Activated CD4-positive, CD25-positive, alpha-beta regulatory T cell (primary cell): ENCODE measurements around the gene ATP1A2.

Source experiments
- DNase-seq, 4 experiments: peaks; one replicate each; lab custom pipeline; 2025; lab: John Stamatoyannopoulos, UW

Gene ATP1A2

GRCh38 chr1:160171980-160172379, 56.4 kb downstream of the ATP1A2 start:
- no peak for DNase-seq

GRCh38 chr1:160177231-160177630, 61.7 kb downstream of the ATP1A2 start:
- DNase-seq = no peak

- DNase-seq = no peak
These were observed 62.1 kb downstream of the ATP1A2 start for GRCh38 chr1:160177667-160178066.

DNA sequence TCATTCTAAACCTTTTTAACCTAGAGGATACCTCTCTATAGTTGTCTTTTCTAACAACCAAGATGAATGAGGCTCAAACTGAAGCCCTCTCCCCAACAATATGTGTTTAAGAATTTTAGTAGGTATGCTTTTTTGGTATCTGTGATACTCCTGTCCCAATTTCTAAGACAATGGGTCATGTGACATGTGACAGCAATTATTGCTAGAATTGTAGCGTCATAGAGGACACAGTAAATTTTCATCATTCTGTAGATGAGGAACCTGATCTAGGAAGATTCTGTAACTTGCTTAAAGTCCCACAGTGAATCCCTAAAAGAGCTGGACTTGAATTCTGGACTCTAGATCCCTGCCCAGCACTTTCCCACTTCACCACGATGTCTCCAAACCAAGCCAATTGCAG, 63.2 kb downstream of the ATP1A2 start:
- DNase-seq = no peak

- no peak for DNase-seq
These were observed 63.8 kb downstream of the ATP1A2 start for GRCh38 chr1:160179336-160179735.

- no peak for DNase-seq
These were observed 70.7 kb downstream of the ATP1A2 start for GRCh38 chr1:160186246-160186645.

DNA sequence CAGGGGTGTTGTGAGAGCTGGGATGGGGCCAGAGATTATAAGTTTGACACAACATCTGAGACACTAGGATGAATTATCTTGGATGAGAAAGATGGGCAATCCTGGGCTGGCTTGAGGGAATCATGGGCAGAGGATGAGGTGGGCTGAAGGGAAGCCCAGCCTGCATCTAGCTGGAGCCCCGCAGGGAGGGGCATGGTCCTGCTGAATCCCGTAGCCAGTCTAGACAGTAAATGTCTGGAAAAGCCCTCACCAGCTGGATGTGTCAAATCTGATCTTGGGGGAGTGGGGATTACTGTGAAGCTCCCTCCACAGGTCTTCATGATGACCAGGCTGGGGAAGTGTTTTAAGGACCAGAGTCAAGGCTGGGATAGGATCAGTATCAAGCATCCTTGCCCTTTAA, 71.2 kb downstream of the ATP1A2 start:
- DNase-seq = no peak

DNA sequence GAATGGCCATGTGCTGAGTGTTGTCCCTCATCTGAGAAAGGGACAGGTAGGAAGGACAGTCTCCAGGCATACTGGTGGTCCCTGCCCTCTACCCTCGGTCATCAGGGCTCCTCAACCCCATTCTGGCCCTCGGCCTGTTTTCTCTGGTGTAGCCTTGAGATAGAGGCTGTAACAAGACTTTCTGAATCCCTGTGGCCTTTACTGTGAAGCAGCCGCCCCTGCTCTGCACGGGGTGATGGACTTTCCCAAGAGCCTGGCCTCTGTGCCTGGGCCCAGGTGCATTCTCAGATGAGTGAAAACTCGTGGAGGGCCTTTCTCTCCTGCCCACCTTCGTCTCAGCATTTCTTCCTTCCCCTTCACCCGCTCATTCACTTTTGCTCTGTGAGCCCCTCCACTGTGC, 71.8 kb downstream of the ATP1A2 start:
- DNase-seq = no peak

- no peak for DNase-seq
These were observed 72.8 kb downstream of the ATP1A2 start for GRCh38 chr1:160188341-160188740.

- no peak for DNase-seq
These were observed 74.4 kb downstream of the ATP1A2 start, which contains the start of gene CASQ1 for GRCh38 chr1:160189649-160190625. TSS of gene CASQ1 (plus strand) at chr1:160190575. CDS start at chr1:160190752, 177 bp downstream.

GRCh38 chr1:160191756-160192155, 76.2 kb downstream of the ATP1A2 start:
- no peak for DNase-seq

- no peak for DNase-seq
These were observed 76.7 kb downstream of the ATP1A2 start for GRCh38 chr1:160192234-160192633.
